ENCODE data around the gene SLC6A13.

The SLC6A13 gene

DNA sequence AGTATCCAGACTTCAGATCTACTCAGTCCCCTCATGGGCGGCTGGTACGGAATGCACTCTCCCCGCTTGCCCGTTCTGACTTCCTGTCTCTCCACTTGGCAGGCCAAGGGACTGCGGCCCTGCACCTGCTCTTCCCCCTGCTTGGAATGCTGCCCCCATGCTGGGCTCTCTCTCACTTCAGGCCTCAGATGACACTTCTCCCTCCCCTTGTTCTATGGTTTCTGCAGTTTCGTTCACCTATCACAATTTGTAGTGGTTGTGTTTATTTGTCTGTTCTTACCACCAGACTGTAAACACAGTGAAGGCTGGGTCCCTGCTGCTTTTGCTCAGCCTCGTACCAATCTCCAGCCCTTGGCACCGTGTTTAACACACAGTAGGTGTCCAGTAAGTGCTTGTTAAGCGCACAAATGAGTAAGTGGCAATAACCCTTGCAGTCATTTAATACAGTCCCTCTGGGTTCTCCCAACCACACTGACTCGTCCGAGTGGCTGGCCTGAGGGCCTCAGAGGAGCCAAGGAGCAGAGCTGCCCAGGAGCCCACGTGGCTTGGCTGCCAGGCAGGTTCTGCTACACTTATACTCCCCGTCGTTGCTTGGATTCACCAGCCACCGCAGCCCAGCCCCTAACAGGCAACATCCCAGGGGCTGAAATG lies 60.4 kb downstream of the SLC6A13 start:
- Histone ChIP-seq H3K27ac (no peak overlapping the region), H3K4me3 (IDR thresholded peaks at IDR 0.05; ENCODE audit: insufficient read depth, low read depth, low read length) (no peak overlapping the region), H3K9ac (no peak overlapping the region), H4K20me1 (ENCODE audit: insufficient read depth) (no peaks in the 10 kb centered on the region), H2AFZ (ENCODE audit: low read depth) (no peak overlapping the region), H3K4me1 (ENCODE audit: low read depth, poor library complexity, severe bottlenecking) (no peaks in the 10 kb centered on the region), H3K4me2 (no peak overlapping the region), H3K79me2 (ENCODE audit: insufficient read depth, low read depth) (no peaks in the 10 kb centered on the region), H3K36me3 (ENCODE audit: insufficient read depth) (no peaks in the 10 kb centered on the region), H3K27me3 (ENCODE audit: insufficient read depth, low read depth) (peaks cover 7% of the 10 kb centered on the region; the same call in 1 of the 2 replicates)
- TF ChIP-seq, protein P1, sequence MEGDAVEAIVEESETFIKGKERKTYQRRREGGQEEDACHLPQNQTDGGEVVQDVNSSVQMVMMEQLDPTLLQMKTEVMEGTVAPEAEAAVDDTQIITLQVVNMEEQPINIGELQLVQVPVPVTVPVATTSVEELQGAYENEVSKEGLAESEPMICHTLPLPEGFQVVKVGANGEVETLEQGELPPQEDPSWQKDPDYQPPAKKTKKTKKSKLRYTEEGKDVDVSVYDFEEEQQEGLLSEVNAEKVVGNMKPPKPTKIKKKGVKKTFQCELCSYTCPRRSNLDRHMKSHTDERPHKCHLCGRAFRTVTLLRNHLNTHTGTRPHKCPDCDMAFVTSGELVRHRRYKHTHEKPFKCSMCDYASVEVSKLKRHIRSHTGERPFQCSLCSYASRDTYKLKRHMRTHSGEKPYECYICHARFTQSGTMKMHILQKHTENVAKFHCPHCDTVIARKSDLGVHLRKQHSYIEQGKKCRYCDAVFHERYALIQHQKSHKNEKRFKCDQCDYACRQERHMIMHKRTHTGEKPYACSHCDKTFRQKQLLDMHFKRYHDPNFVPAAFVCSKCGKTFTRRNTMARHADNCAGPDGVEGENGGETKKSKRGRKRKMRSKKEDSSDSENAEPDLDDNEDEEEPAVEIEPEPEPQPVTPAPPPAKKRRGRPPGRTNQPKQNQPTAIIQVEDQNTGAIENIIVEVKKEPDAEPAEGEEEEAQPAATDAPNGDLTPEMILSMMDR (conservative IDR thresholded peaks at IDR 0.05; ENCODE audit: low read depth, low read length): no peak

DNA sequence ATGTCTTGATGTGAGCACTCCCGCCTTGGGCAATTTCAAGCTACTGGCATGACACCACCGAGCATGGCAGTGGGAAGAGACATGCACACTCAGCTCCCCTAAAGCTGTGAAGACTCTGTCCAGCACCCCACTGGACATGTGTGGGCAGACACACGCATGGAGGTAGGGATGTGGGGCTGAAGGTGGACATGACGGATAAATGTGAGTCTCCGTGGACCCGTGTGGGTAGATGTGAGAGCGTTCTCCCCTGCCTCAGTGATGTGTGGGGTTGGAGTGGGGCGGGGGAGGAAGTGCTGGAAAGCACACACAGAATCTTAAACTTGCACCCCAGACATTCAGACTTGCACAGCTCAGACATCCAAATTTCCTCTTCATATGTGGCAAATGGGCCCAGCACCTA lies 61.3 kb downstream of the SLC6A13 start:
- Histone ChIP-seq H3K4me2 (no peak overlapping the region), H3K9ac (no peak overlapping the region), H3K36me3 (ENCODE audit: insufficient read depth) (no peaks in the 10 kb centered on the region), H3K4me1 (ENCODE audit: low read depth, poor library complexity, severe bottlenecking) (no peaks in the 10 kb centered on the region), H3K79me2 (ENCODE audit: insufficient read depth, low read depth) (no peaks in the 10 kb centered on the region), H3K4me3 (IDR thresholded peaks at IDR 0.05; ENCODE audit: insufficient read depth, low read depth, low read length) (no peak overlapping the region), H3K27me3 (ENCODE audit: insufficient read depth, low read depth) (peaks cover 7% of the 10 kb centered on the region; the same call in 1 of the 2 replicates), H2AFZ (ENCODE audit: low read depth) (no peak overlapping the region), H3K27ac (no peak overlapping the region), H4K20me1 (ENCODE audit: insufficient read depth) (no peaks in the 10 kb centered on the region)
- TF ChIP-seq, protein P1 (conservative IDR thresholded peaks at IDR 0.05; ENCODE audit: low read depth, low read length): no peak

DNA sequence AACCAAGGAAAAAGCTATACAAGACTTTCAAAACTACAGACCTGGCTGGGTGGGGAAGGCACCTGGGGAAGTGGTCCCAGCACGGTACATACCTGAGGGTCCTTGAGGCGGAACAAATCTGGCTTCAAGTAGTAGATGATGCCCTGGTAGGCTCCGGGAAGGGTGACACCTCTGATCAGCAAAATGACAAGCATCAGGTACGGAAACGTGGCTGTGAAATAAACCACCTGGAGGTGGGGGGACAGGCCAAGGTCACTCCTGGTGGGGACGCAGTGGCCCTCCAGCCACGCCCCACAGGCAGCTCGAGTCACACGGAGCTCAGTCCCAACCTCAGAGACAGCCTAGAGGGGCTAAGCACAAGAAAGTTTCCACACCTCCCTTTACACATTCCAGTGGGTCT lies 63.9 kb downstream of the SLC6A13 start:
- H3K4me3 ChIP-seq (IDR thresholded peaks at IDR 0.05; ENCODE audit: insufficient read depth, low read depth, low read length): no peak overlapping the region
- no peak overlapping the region for H3K9ac ChIP-seq
- H4K20me1 ChIP-seq (ENCODE audit: insufficient read depth): no peaks in the 10 kb centered on the region
- H2AFZ ChIP-seq (ENCODE audit: low read depth): no peak overlapping the region
- peaks cover 11% of the 10 kb centered on the region; the same call in 1 of the 2 replicates for H3K27me3 ChIP-seq (ENCODE audit: insufficient read depth, low read depth)
- no peak overlapping the region for H3K27ac ChIP-seq
- H3K79me2 ChIP-seq (ENCODE audit: insufficient read depth, low read depth): no peaks in the 10 kb centered on the region
- H3K36me3 ChIP-seq (ENCODE audit: insufficient read depth): no peaks in the 10 kb centered on the region
- TF ChIP-seq, protein P1 (conservative IDR thresholded peaks at IDR 0.05; ENCODE audit: low read depth, low read length): no peak
- no peak overlapping the region for H3K4me2 ChIP-seq
- no peaks in the 10 kb centered on the region for H3K4me1 ChIP-seq (ENCODE audit: low read depth, poor library complexity, severe bottlenecking)

DNA sequence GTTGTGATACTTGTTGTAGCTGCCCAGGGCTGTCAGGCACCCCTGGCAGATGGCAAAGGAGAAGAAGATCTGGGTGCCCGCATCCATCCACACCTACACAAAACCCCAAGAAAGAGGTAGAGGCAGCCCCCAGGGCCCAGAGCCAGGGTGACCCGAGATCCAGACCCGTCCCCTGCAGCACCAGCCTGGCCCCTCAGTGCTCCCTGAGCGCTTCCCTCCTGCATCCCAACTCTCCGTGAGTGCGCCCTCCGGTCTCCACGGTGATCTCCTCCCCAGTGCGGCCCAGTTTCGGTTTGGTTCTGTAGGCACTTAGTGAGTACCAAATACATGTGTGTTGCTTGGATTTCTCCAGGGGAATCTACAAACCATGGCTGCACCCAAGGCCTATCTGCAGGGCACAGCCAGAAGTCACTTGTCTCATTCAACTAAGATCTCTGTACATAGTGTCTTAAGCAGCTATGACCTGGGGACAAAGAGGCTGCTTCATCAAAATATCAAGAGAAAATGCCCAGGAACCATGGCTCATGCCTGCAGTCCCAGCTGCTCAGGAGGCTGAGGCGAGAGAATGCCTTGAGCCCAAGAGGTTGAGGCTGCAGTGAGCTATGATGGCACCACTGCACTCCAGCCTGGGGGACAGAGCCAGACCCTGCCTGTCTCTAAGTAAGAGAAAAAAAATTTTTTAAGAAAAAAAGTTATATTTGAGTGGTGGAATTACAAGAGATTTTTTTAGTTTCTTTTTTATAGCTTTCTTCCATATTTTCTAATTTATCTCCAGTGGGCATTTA lies 64.5 kb downstream of the SLC6A13 start:
- no peaks in the 10 kb centered on the region for H3K36me3 ChIP-seq (ENCODE audit: insufficient read depth)
- no peak overlapping the region for H3K4me3 ChIP-seq (IDR thresholded peaks at IDR 0.05; ENCODE audit: insufficient read depth, low read depth, low read length)
- H4K20me1 ChIP-seq (ENCODE audit: insufficient read depth): no peaks in the 10 kb centered on the region
- no peaks in the 10 kb centered on the region for H3K4me1 ChIP-seq (ENCODE audit: low read depth, poor library complexity, severe bottlenecking)
- TF ChIP-seq, protein P1 (conservative IDR thresholded peaks at IDR 0.05; ENCODE audit: low read depth, low read length): no peak
- no peaks in the 10 kb centered on the region for H3K79me2 ChIP-seq (ENCODE audit: insufficient read depth, low read depth)
- H3K9ac ChIP-seq: no peak overlapping the region
- no peak overlapping the region for H2AFZ ChIP-seq (ENCODE audit: low read depth)
- no peak overlapping the region for H3K4me2 ChIP-seq
- peaks cover 11% of the 10 kb centered on the region; the same call in 1 of the 2 replicates for H3K27me3 ChIP-seq (ENCODE audit: insufficient read depth, low read depth)
- no peak overlapping the region for H3K27ac ChIP-seq
